Frontal cortex (tissue), 4 donors: ENCODE results near the gene LMTK2. TPM values are rescaled to one million over a fixed set of nuclear protein-coding genes. Genes with fewer than 3 reads are reported as not detected.
A peak's percentile ranks its signal among the peaks of the same experiment; 100 is the strongest.

Experiments
- DNase-seq, 2 donors: peaks; one replicate each; pipeline ENCODE4 v3.0.0; 2012; ENCODE audit warnings: low spot score in 2 of 2
- FAIRE-seq: peaks from 2 replicates; lab custom pipeline; 2012; peaks lifted over from hg19 to GRCh38; lab: Jason Lieb, UNC
- total RNA-seq: library from RNA; depleted of rRNA; stranded (reverse); fragments of >200 nt; gene quantifications from one replicate; pipeline ENCODE4 v1.2.3, GENCODE V29; 2014
- donor health status: control.
- donor health status: control.
- donor health status: control.

Gene LMTK2
- total RNA-seq, 1 donor from 2014 or later = 37.1 TPM

- FAIRE-seq (no peak), DNase-seq (no peak)
Observed at GRCh38 chr7:98229441-98229840, 122.8 kb downstream of the LMTK2 start.

- DNase-seq = no peak
- FAIRE-seq = no peak
Observed at GRCh38 chr7:98229991-98230745, 123.5 kb downstream of the LMTK2 start.

- FAIRE-seq (no peak), DNase-seq (no peak)
Observed at GRCh38 chr7:98230746-98231471, 124.2 kb downstream of the LMTK2 start.

GRCh38 chr7:98231493-98232262 lies 125.0 kb downstream of the LMTK2 start:
- no peak for DNase-seq
- no peak for FAIRE-seq

GRCh38 chr7:98232263-98232585 lies 125.6 kb downstream of the LMTK2 start:
- no peak for FAIRE-seq
- no peak for DNase-seq

GRCh38 chr7:98232799-98233198 lies 126.1 kb downstream of the LMTK2 start:
- DNase-seq = no peak
- no peak for FAIRE-seq

GRCh38 chr7:98233219-98234070 lies 126.8 kb downstream of the LMTK2 start:
- FAIRE-seq (no peak), DNase-seq (no peak)

- FAIRE-seq (no peak), DNase-seq (no peak)
Observed at GRCh38 chr7:98234429-98235147, 127.9 kb downstream of the LMTK2 start.

- no peak for FAIRE-seq
- DNase-seq = no peak
Observed at GRCh38 chr7:98235901-98236300, 129.2 kb downstream of the LMTK2 start.

- FAIRE-seq (no peak), DNase-seq (no peak)
Observed at GRCh38 chr7:98236355-98237185, 129.9 kb downstream of the LMTK2 start.

- FAIRE-seq (no peak), DNase-seq (no peak)
Observed at GRCh38 chr7:98238076-98238475, 131.4 kb downstream of the LMTK2 start.

GRCh38 chr7:98238976-98239375 lies 132.3 kb downstream of the LMTK2 start:
- FAIRE-seq = no peak
- DNase-seq = no peak

- FAIRE-seq = no peak
- DNase-seq = peak in 1 of 2 donors; percentile 79
Observed at GRCh38 chr7:98240961-98241673, 134.5 kb downstream of the LMTK2 start.

- DNase-seq (no peak), FAIRE-seq (no peak)
Observed at GRCh38 chr7:98241674-98242241, 135.1 kb downstream of the LMTK2 start.

GRCh38 chr7:98242342-98242741 lies 135.7 kb downstream of the LMTK2 start:
- no peak for DNase-seq
- no peak for FAIRE-seq

- FAIRE-seq (no peak), DNase-seq (no peak)
Observed at GRCh38 chr7:98242934-98243333, 136.3 kb downstream of the LMTK2 start.

GRCh38 chr7:98244871-98245270 lies 138.2 kb downstream of the LMTK2 start:
- DNase-seq = no peak
- FAIRE-seq = no peak
